ENCODE data around the gene SEMA5B. TPM values are rescaled to one million over a fixed set of nuclear protein-coding genes. Genes with fewer than 3 reads are reported as not detected.

SEMA5B gene
- total and polyA plus RNA-seq, 9 of the 15 experiments (the other 6 are each of a cell fraction or from before 2014, with no cell fraction given): not detected

GRCh38 chr3:123053107-123053506, 25.5 kb upstream of the SEMA5B start (continued):
- no peak for TF ChIP-seq ZNF395 (CRISPR knock-in tag; IDR thresholded peaks at IDR 0.05)

GRCh38 chr3:123050666-123051065, 23.1 kb upstream of the SEMA5B start:
- 0% methylated on average over 2 of the region's 2 CpGs for WGBS (ENCODE audit: insufficient coverage, low coverage, missing lambda C conversion rate)
- in situ Hi-C loops (cut with MboI): no loop called here

More at GRCh38 chr3:123050666-123051065, 23.1 kb upstream of the SEMA5B start:
- Histone ChIP-seq H3K27ac (ENCODE audit: extremely low read depth, low read depth, low read length) (no peak overlapping the region), H3K4me1 (replicated peaks in 1 of 2; ENCODE audit: control insufficient read depth in 2 of 2, insufficient read depth in 2 of 2, low read length in 2 of 2) (no peaks in the 10 kb centered on the region; a peak in 1 of 5 replicates), H3K36me3 (ENCODE audit: control insufficient read depth, insufficient read depth, low read length) (no peaks in the 10 kb centered on the region), H3K79me2 (ENCODE audit: control insufficient read depth, insufficient read depth, low read length) (no peaks in the 10 kb centered on the region), H4K20me1 (replicated peaks; ENCODE audit: control insufficient read depth, insufficient read depth, low read length) (no peaks in the 10 kb centered on the region), H3K4me2 (ENCODE audit: insufficient read depth, low read length) (no peak overlapping the region), H2AFZ (ENCODE audit: low read depth, low read length) (no peak overlapping the region), H3K9me3 (replicated peaks; ENCODE audit: control insufficient read depth, insufficient read depth, low read depth, low read length) (no peaks in the 10 kb centered on the region), H3K9me1 (ENCODE audit: control insufficient read depth, insufficient read depth, low read length) (no peaks in the 10 kb centered on the region), H3K27me3 (ENCODE audit: control insufficient read depth in 2 of 2, insufficient read depth in 2 of 2, low read length in 2 of 2) (peaks cover 0 to 14% of the 10 kb centered on the region in 2 experiments; a peak in 3 of 5 replicates), H3K4me3 (no peak overlapping the region), H3K9ac (ENCODE audit: insufficient read depth in 1 of 2, low read depth in 2 of 2, low read length in 2 of 2) (no peak overlapping the region)
- CTCF ChIA-PET (ENCODE audit: low intra/inter-chr PET ratio): no interaction called here
- TF ChIP-seq, protein P1, sequence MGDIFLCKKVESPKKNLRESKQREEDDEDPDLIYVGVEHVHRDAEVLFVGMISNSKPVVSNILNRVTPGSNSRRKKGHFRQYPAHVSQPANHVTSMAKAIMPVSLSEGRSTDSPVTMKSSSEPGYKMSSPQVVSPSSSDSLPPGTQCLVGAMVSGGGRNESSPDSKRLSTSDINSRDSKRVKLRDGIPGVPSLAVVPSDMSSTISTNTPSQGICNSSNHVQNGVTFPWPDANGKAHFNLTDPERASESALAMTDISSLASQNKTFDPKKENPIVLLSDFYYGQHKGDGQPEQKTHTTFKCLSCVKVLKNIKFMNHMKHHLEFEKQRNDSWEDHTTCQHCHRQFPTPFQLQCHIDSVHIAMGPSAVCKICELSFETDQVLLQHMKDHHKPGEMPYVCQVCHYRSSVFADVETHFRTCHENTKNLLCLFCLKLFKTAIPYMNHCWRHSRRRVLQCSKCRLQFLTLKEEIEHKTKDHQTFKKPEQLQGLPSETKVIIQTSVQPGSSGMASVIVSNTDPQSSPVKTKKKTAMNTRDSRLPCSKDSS (IDR thresholded peaks at IDR 0.05; ENCODE audit: low read depth, partially characterized antibody): no peak
- no peak for TF ChIP-seq EWSR1 (IDR thresholded peaks at IDR 0.05; ENCODE audit: borderline replicate concordance, low read depth, partially characterized antibody)
- TF ChIP-seq ZNF77 (CRISPR knock-in tag; IDR thresholded peaks at IDR 0.05): no peak
- TF ChIP-seq ARID3A (IDR thresholded peaks at IDR 0.05; ENCODE audit: borderline replicate concordance, low read depth, low read length): no peak
- no peak for TF ChIP-seq ZNF134 (CRISPR knock-in tag; conservative IDR thresholded peaks at IDR 0.05)
- no peak for TF ChIP-seq ZNF57 (CRISPR knock-in tag; IDR thresholded peaks at IDR 0.05)
- TF ChIP-seq IRF1 (CRISPR knock-in tag; IDR thresholded peaks at IDR 0.05; ENCODE audit: borderline replicate concordance): no peak
- TF ChIP-seq NR1H2 (CRISPR knock-in tag; IDR thresholded peaks at IDR 0.05): no peak
- no peak for TF ChIP-seq ZNF124 (CRISPR knock-in tag; IDR thresholded peaks at IDR 0.05)
- no peak for TF ChIP-seq EGR1 (conservative IDR thresholded peaks at IDR 0.05)
- no TSS peak for BruUV-seq (replicated peaks)
- ATAC-seq: no peak
- intact Hi-C loops (cut with micrococcal nuclease): no loop called here
- POLR2A ChIA-PET: interaction anchor here (1.1 kb wide), 1 partner anchor 13 kb away, joined by 3 read pairs; no protein-coding TSS in a partner anchor
- FAIRE-seq: no peak
- DNase-seq (ENCODE audit: extremely low read depth in 1 of 4, low spot score in 3 of 4): no peak

Measured in K562 (cell line).